ENCODE results near the gene TSPAN1.

TSPAN1 gene

GRCh38 chr1:46171351-46171750 is 3.5 kb upstream of the TSPAN1 start:
- DNase-seq (ENCODE audit: extremely low read depth, low read depth): no peak
- no peak for TF ChIP-seq CTCF (IDR thresholded peaks at IDR 0.05; ENCODE audit: low read depth, low read length, missing control alignments)
- no peak overlapping the region for H3K4me3 ChIP-seq (replicated peaks; ENCODE audit: low read depth, low read length)

GRCh38 chr1:46171871-46172270 is 3.0 kb upstream of the TSPAN1 start:
- no peak for TF ChIP-seq CTCF (IDR thresholded peaks at IDR 0.05; ENCODE audit: low read depth, low read length, missing control alignments)
- no peak for DNase-seq (ENCODE audit: extremely low read depth, low read depth)
- no peak overlapping the region for H3K4me3 ChIP-seq (replicated peaks; ENCODE audit: low read depth, low read length)

DNA sequence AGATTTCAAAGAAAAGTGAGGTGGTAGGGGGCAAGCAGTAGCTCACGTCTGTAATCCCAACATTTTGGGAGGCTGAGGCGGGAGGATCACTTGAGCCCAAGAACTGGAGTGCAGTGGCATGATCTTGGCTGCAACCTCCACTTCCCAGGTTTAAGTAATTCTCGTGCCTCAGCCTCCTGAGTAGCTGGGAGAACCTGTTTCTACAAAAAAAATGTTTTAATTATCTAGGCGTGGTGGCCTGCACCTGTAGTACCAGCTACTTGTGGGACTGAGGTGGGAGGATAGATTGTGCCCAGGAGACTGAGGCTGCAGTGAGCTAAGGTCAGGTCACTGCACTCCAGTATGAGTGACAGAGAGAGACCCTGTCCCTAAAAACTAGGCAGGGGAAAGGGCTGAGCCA is 2.6 kb upstream of the TSPAN1 start:
- no peak for TF ChIP-seq CTCF (IDR thresholded peaks at IDR 0.05; ENCODE audit: low read depth, low read length, missing control alignments)
- no peak overlapping the region for H3K4me3 ChIP-seq (replicated peaks; ENCODE audit: low read depth, low read length)
- no peak for DNase-seq (ENCODE audit: extremely low read depth, low read depth)

- DNase-seq (ENCODE audit: extremely low read depth, low read depth): no peak
- no peak for TF ChIP-seq CTCF (IDR thresholded peaks at IDR 0.05; ENCODE audit: low read depth, low read length, missing control alignments)
- H3K4me3 ChIP-seq (replicated peaks; ENCODE audit: low read depth, low read length): no peak overlapping the region
These were observed 1.5 kb upstream of the TSPAN1 start for GRCh38 chr1:46173361-46173856.

- no peak for DNase-seq (ENCODE audit: extremely low read depth, low read depth)
- H3K4me3 ChIP-seq (replicated peaks; ENCODE audit: low read depth, low read length): no peak overlapping the region
These were observed 356 bp downstream of the TSPAN1 start for GRCh38 chr1:46175243-46175642.

GRCh38 chr1:46176211-46176865 is 1.5 kb downstream of the TSPAN1 start, which contains the start of gene P3R3URF:
TSS of gene P3R3URF (minus strand) at chr1:46176488. CDS start at chr1:46176471, 17 bp downstream.
- no peak for DNase-seq (ENCODE audit: extremely low read depth, low read depth)
- H3K4me3 ChIP-seq (replicated peaks; ENCODE audit: low read depth, low read length): no peak within 1 kb of the TSS
- TF ChIP-seq CTCF (IDR thresholded peaks at IDR 0.05; ENCODE audit: low read depth, low read length, missing control alignments): no peak

More at GRCh38 chr1:46175243-46175642, 356 bp downstream of the TSPAN1 start:
- no peak for TF ChIP-seq CTCF (IDR thresholded peaks at IDR 0.05; ENCODE audit: low read depth, low read length, missing control alignments)
